ENCODE data around the gene SMIM32.

Gene SMIM32

GRCh38 chr5:136199408-136199807 lies 6.4 kb upstream of the SMIM32 start:
- no peaks in the 10 kb centered on the region for H3K27me3 ChIP-seq (ENCODE audit: insufficient read depth, poor library complexity, severe bottlenecking)
- DNase-seq (ENCODE audit: low read depth in 1 of 2, low spot score in 1 of 2): no peak
- TF ChIP-seq REST (IDR thresholded peaks at IDR 0.05; ENCODE audit: insufficient replicate concordance, low read depth): no peak
- TF ChIP-seq GABPA (IDR thresholded peaks at IDR 0.05; ENCODE audit: low read depth): no peak
- no peak for TF ChIP-seq POLR2AphosphoS5 (IDR thresholded peaks at IDR 0.05; ENCODE audit: low read depth)
- no peak for TF ChIP-seq SPI1 (IDR thresholded peaks at IDR 0.05; ENCODE audit: borderline replicate concordance, low read depth)
- TF ChIP-seq CTCF (IDR thresholded peaks at IDR 0.05; ENCODE audit: insufficient read depth, low read length): no peak
- H3K27ac ChIP-seq (replicated peaks): no peak overlapping the region
- no peak overlapping the region for H3K4me3 ChIP-seq (replicated peaks; ENCODE audit: insufficient read depth, low read length)

GRCh38 chr5:136198453-136198852 lies 5.5 kb upstream of the SMIM32 start:
- no peak for TF ChIP-seq SPI1 (IDR thresholded peaks at IDR 0.05; ENCODE audit: borderline replicate concordance, low read depth)
- TF ChIP-seq REST (IDR thresholded peaks at IDR 0.05; ENCODE audit: insufficient replicate concordance, low read depth): no peak
- no peak for TF ChIP-seq GABPA (IDR thresholded peaks at IDR 0.05; ENCODE audit: low read depth)
- no peak for TF ChIP-seq CTCF (IDR thresholded peaks at IDR 0.05; ENCODE audit: insufficient read depth, low read length)
- TF ChIP-seq POLR2AphosphoS5 (IDR thresholded peaks at IDR 0.05; ENCODE audit: low read depth): no peak

GRCh38 chr5:136197462-136198142 lies 4.6 kb upstream of the SMIM32 start:
- H3K27me3 ChIP-seq (ENCODE audit: insufficient read depth, poor library complexity, severe bottlenecking): peaks cover 3% of the 10 kb centered on the region

More at GRCh38 chr5:136198453-136198852, 5.5 kb upstream of the SMIM32 start:
- no peak overlapping the region for H3K4me3 ChIP-seq (replicated peaks; ENCODE audit: insufficient read depth, low read length)
- no peak overlapping the region for H3K27ac ChIP-seq (replicated peaks)
- no peak for DNase-seq (ENCODE audit: low read depth in 1 of 2, low spot score in 1 of 2)
- peaks cover under 1% of the 10 kb centered on the region for H3K27me3 ChIP-seq (ENCODE audit: insufficient read depth, poor library complexity, severe bottlenecking)

More at GRCh38 chr5:136197462-136198142, 4.6 kb upstream of the SMIM32 start:
- TF ChIP-seq GABPA (IDR thresholded peaks at IDR 0.05; ENCODE audit: low read depth): no peak
- no peak for TF ChIP-seq CTCF (IDR thresholded peaks at IDR 0.05; ENCODE audit: insufficient read depth, low read length)
- TF ChIP-seq SPI1 (IDR thresholded peaks at IDR 0.05; ENCODE audit: borderline replicate concordance, low read depth): no peak
- TF ChIP-seq REST (IDR thresholded peaks at IDR 0.05; ENCODE audit: insufficient replicate concordance, low read depth): no peak
- TF ChIP-seq POLR2AphosphoS5 (IDR thresholded peaks at IDR 0.05; ENCODE audit: low read depth): no peak
- no peak for DNase-seq (ENCODE audit: low read depth in 1 of 2, low spot score in 1 of 2)
- Histone ChIP-seq H3K27ac (replicated peaks) (no peak overlapping the region), H3K4me3 (replicated peaks; ENCODE audit: insufficient read depth, low read length) (no peak overlapping the region)
